Spinal cord (tissue), 10 donors: ENCODE data around the gene BPIFB3. TPM values are rescaled to one million over a fixed set of nuclear protein-coding genes. Genes with fewer than 3 reads are reported as not detected.
A peak's percentile ranks its signal among the peaks of the same experiment; 100 is the strongest.
"Not testable (repeated sequence)": the region's sequence is repeated elsewhere in the genome, so short reads cannot be mapped to it uniquely, and the experiment has no call there.

Source experiments
- DNase-seq, 6 donors: peaks; one replicate each; pipeline versions ENCODE4 v3.0.0 to v3.0.0-alpha.2; 2013 to 2015; ENCODE audit warnings: low spot score in 6 of 6, low read depth in 4 of 6
- H3K27ac ChIP-seq: one replicate; pipeline ENCODE4 v1.5.1; 2013; ENCODE audit warnings: low read depth, low read length, control low read depth
- H3K27me3 ChIP-seq: one replicate; pipeline ENCODE4 v1.6.1; 2013; ENCODE audit warnings: low read length; ENCODE audit not compliant: control insufficient read depth, insufficient read depth
- H3K36me3 ChIP-seq: one replicate; pipeline ENCODE4 v1.6.1; 2013; ENCODE audit warnings: low read length; ENCODE audit not compliant: control insufficient read depth, insufficient read depth
- H3K4me1 ChIP-seq: one replicate; pipeline ENCODE4 v1.6.1; 2013; ENCODE audit warnings: low read length; ENCODE audit not compliant: control insufficient read depth, insufficient read depth
- H3K4me3 ChIP-seq: one replicate; pipeline ENCODE4 v1.5.1; 2013; ENCODE audit warnings: low read depth, low read length, control low read depth
- H3K9me3 ChIP-seq: one replicate; pipeline ENCODE4 v1.6.1; 2013; ENCODE audit warnings: low read length; ENCODE audit not compliant: control insufficient read depth, insufficient read depth
- WGBS: methylation state at CpG from one replicate; pipeline ENCODE4 v1.1.5; 2013; ENCODE audit warnings: missing lambda C conversion rate; ENCODE audit not compliant: insufficient coverage; 5-methylcytosine and 5-hydroxymethylcytosine counted together
- polyA plus RNA-seq, 2 donors: library from polyadenylated mRNA; unstranded; fragments of 120-200 nt; gene quantifications; one replicate each; pipeline ENCODE4 v1.2.1, GENCODE V29; 2013; ENCODE audit not compliant: insufficient read length in 2 of 2
- total RNA-seq, 2 donors: library from RNA; depleted of rRNA in 1 of 2; stranded (reverse); fragments of 120-200 nt in 1 of 2; fragments of >200 nt in 1 of 2; gene quantifications; one replicate each; pipeline versions ENCODE4 v1.2.3 to v1.2.4, GENCODE V29; 2013 to 2014
- donor health status: healthy.

Gene BPIFB3
- total and polyA plus RNA-seq, 4 donors: 0.17 TPM; not detected in 3

GRCh38 chr20:33042983-33043730 lies 10.5 kb upstream of the BPIFB3 start:
- no peak for DNase-seq
- no peak overlapping the region for H3K27ac ChIP-seq
- no peaks in the 10 kb centered on the region for H3K4me1 ChIP-seq
- 88% methylated on average over 1 of the region's 2 CpGs for WGBS
- no peaks in the 10 kb centered on the region for H3K27me3 ChIP-seq
- no peak overlapping the region for H3K4me3 ChIP-seq
- no peaks in the 10 kb centered on the region for H3K36me3 ChIP-seq
- no peaks in the 10 kb centered on the region for H3K9me3 ChIP-seq

GRCh38 chr20:33043731-33044181 lies 9.9 kb upstream of the BPIFB3 start:
- Histone ChIP-seq H3K4me1 (no peaks in the 10 kb centered on the region), H3K9me3 (no peaks in the 10 kb centered on the region), H3K36me3 (no peaks in the 10 kb centered on the region), H3K4me3 (no peak overlapping the region), H3K27me3 (no peaks in the 10 kb centered on the region), H3K27ac (no peak overlapping the region)
- WGBS: no CpG with 5 or more reads among the region's 1 CpG
- no peak for DNase-seq

DNA sequence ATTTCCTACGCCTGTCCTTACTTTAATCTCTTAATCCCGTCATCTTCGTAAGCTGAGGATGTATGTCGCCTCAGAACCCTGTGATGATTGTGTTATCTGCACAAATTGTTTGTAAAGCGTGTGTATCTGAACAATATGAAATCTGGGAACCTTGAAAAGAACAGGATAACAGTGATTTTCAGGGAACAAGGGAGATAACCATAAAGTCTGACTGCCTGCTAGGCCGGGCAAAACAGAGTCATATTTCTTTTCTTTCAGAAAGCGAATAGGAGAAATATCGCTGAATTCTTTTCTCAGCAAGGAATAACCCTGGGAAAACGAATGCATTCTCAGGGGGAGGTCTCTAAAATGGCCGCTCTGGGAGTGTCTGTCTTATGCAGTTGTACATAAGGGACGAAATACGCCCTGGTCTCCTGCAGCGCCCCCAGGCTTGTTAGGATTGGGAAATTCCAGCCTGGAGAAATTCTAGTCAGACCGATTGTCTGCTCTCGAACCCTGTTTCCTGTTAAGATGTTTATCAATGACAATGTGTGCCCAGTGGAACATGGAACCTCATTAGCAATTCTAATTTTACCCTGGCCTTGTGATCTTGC lies 8.5 kb upstream of the BPIFB3 start:
- not testable (repeated sequence) for H3K36me3 ChIP-seq, DNase-seq, H3K9me3 ChIP-seq, H3K27ac ChIP-seq, H3K27me3 ChIP-seq, H3K4me3 ChIP-seq, H3K4me1 ChIP-seq
- 77% methylated on average over 12 of the region's 15 CpGs for WGBS

GRCh38 chr20:33046412-33046811 lies 7.3 kb upstream of the BPIFB3 start:
- no peaks in the 10 kb centered on the region for H3K4me1 ChIP-seq
- H3K9me3 ChIP-seq: no peaks in the 10 kb centered on the region
- H3K27ac ChIP-seq: no peak overlapping the region
- DNase-seq: no peak
- H3K36me3 ChIP-seq: no peaks in the 10 kb centered on the region
- no peaks in the 10 kb centered on the region for H3K27me3 ChIP-seq
- H3K4me3 ChIP-seq: no peak overlapping the region
- no CpG with 5 or more reads among the region's 3 CpGs for WGBS

- Histone ChIP-seq H3K4me3 (no peak overlapping the region), H3K9me3 (no peaks in the 10 kb centered on the region), H3K27me3 (no peaks in the 10 kb centered on the region), H3K27ac (no peak overlapping the region), H3K4me1 (peaks cover 8% of the 10 kb centered on the region), H3K36me3 (no peaks in the 10 kb centered on the region)
- peak in 1 of 6 donors; percentile 3 for DNase-seq
- WGBS: 46% methylated on average over 2 of the region's 4 CpGs
Observed at GRCh38 chr20:33051333-33051732, 2.4 kb upstream of the BPIFB3 start.

GRCh38 chr20:33054381-33054780 lies 678 bp downstream of the BPIFB3 start:
- H3K36me3 ChIP-seq: no peaks in the 10 kb centered on the region
- no peak for DNase-seq
- H3K9me3 ChIP-seq: no peaks in the 10 kb centered on the region
- H3K27ac ChIP-seq: no peak overlapping the region
- H3K27me3 ChIP-seq: no peaks in the 10 kb centered on the region
- 87% methylated on average over 6 of the region's 7 CpGs for WGBS
- no peak overlapping the region for H3K4me3 ChIP-seq
- H3K4me1 ChIP-seq: peaks cover 8% of the 10 kb centered on the region

- H3K27ac ChIP-seq: no peak overlapping the region
- no peak for DNase-seq
- H3K9me3 ChIP-seq: no peaks in the 10 kb centered on the region
- H3K27me3 ChIP-seq: no peaks in the 10 kb centered on the region
- WGBS: 82% methylated on average over 2 of the region's 2 CpGs
- H3K4me1 ChIP-seq: peaks cover 8% of the 10 kb centered on the region
- no peaks in the 10 kb centered on the region for H3K36me3 ChIP-seq
- no peak overlapping the region for H3K4me3 ChIP-seq
Observed at GRCh38 chr20:33054791-33055190, 1.1 kb downstream of the BPIFB3 start.

DNA sequence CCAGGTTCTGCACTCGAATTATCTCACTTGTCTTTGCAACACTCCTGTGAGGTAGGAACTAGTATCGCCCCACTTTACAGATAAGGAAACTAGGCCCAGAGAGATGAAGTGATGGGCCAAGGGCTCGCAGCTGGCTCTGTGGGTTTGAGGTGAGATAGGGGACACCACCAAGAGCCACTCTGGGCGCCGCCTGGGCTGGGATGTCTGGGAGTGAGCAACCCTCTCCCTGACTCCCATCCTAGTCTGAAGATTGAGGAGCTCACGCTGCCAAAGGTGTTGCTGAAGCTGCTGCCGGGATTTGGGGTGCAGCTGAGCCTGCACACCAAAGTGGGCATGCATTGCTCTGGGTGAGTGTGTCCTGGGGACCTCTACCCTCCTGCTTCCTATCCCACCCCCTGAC lies 5.4 kb downstream of the BPIFB3 start:
- 100% methylated on average over 5 of the region's 7 CpGs for WGBS

GRCh38 chr20:33059741-33060390 lies 6.2 kb downstream of the BPIFB3 start:
- Histone ChIP-seq H3K4me3 (no peak overlapping the region), H3K9me3 (no peaks in the 10 kb centered on the region), H3K4me1 (peaks cover 20% of the 10 kb centered on the region), H3K27ac (no peak overlapping the region), H3K27me3 (no peaks in the 10 kb centered on the region), H3K36me3 (no peaks in the 10 kb centered on the region)
- DNase-seq: no peak
- 91% methylated on average over 21 of the region's 22 CpGs for WGBS

More for the DNA sequence above, 5.4 kb downstream of the BPIFB3 start:
- Histone ChIP-seq H3K4me3 (no peak overlapping the region), H3K27me3 (no peaks in the 10 kb centered on the region), H3K9me3 (no peaks in the 10 kb centered on the region), H3K4me1 (peaks cover 20% of the 10 kb centered on the region), H3K36me3 (no peaks in the 10 kb centered on the region), H3K27ac (no peak overlapping the region)
- no peak for DNase-seq
